HCT116 (cell line): Measurements from ENCODE around the gene DDR2. TPM values are rescaled to one million over a fixed set of nuclear protein-coding genes. Genes with fewer than 3 reads are reported as not detected.

Experiments
- ATAC-seq: fragments of 200-7000 bp; cut with Tn5 transposase; 2 replicates; pipeline ENCODE4 v1.9.1; 2020; ENCODE audit warnings: mild to moderate bottlenecking, moderate library complexity
- BruUV-seq: library from RNA; stranded (reverse); fragments of 400-500 nt; replicated peaks from 2 replicates; lab custom pipeline; 2021; lab: Mats Ljungman, UMichigan
- CTCF ChIA-PET: fragments of 300-600 bp; sonication (Branson Sonifier 250); formaldehyde crosslinking; loops from one replicate; lab custom pipeline; 2021; ENCODE audit warnings: antibody characterized with exemption; lab: Charles Lee
- POLR2A ChIA-PET: fragments of 300-600, 350-600 bp; sonication (Branson Sonifier 250); formaldehyde crosslinking; loops from one replicate; lab custom pipeline; 2021; ENCODE audit warnings: antibody characterized with exemption; lab: Charles Lee
- RAD21 ChIA-PET, 2 experiments: fragments of 300-600 bp; sonication (Branson Sonifier 250); formaldehyde crosslinking; loops; one replicate each; lab custom pipeline; 2023; ENCODE audit warnings: low total read pairs in 2 of 2; ENCODE audit not compliant: uncharacterized antibody in 2 of 2, unreplicated experiment in 2 of 2, low non-redundant PET in 1 of 2; lab: Charles Lee
- DNase-seq: peaks from one replicate; pipeline ENCODE4 v3.0.0-alpha.2; 2010; ENCODE audit warnings: low read depth, low spot score
- H2AFZ ChIP-seq: fragments of 200-600 bp; shearing (Covaris generic), sonication (generic); 2 replicates; pipeline ENCODE4 v1.6.1; 2017; ENCODE audit warnings: low read depth, mixed run types, mixed read lengths, antibody characterized with exemption, low read length; ENCODE audit not compliant: poor library complexity, severe bottlenecking
- H3K27ac ChIP-seq: 2 replicates; pipeline ENCODE4 v1.5.1; 2012; ENCODE audit warnings: low read depth, low read length
- H3K27me3 ChIP-seq: fragments of 200-600 bp; sonication (generic); 2 replicates; pipeline ENCODE4 v1.6.1; 2016; ENCODE audit warnings: mixed run types, low read length, mixed read lengths; ENCODE audit not compliant: insufficient read depth
- H3K36me3 ChIP-seq, 2 experiments: fragments of 200-500 bp in 1 of 2; fragments of 200-600 bp in 1 of 2; sonication (Bioruptor generic) in 1 of 2; sonication (generic) in 1 of 2; 2 replicates each; pipeline versions ENCODE4 v1.5.1 to v1.6.1; 2014 to 2016; ENCODE audit warnings: low read length in 2 of 2, inconsistent platforms in 1 of 2, mixed read lengths in 1 of 2, mixed run types in 1 of 2; ENCODE audit not compliant: insufficient read depth in 2 of 2, control insufficient read depth in 1 of 2
- H3K4me1 ChIP-seq, 2 experiments: fragments of 200-600 bp in 1 of 2; sonication (generic) in 1 of 2; 2 replicates each; pipeline versions ENCODE4 v1.5.1 to v1.6.1; 2012 to 2017; ENCODE audit warnings: low read length in 2 of 2, inconsistent platforms in 1 of 2, mild to moderate bottlenecking in 1 of 2, mixed read lengths in 1 of 2, mixed run types in 1 of 2, moderate library complexity in 1 of 2; ENCODE audit not compliant: insufficient read depth in 2 of 2, control insufficient read depth in 1 of 2
- H3K4me2 ChIP-seq: fragments of 200-600 bp; sonication (generic); 2 replicates; pipeline ENCODE4 v1.6.1; 2017; ENCODE audit warnings: mixed run types, low read length, mixed read lengths
- H3K4me3 ChIP-seq, 2 experiments: fragments of 200-600 bp in 1 of 2; sonication (generic) in 1 of 2; replicated peaks in 1 of 2; 2 replicates each; pipeline ENCODE4 v1.5.1; 2011 to 2016; ENCODE audit warnings: low read length in 2 of 2, control low read depth in 1 of 2, low read depth in 1 of 2, mild to moderate bottlenecking in 1 of 2, mixed read lengths in 1 of 2, mixed run types in 1 of 2
- H3K79me2 ChIP-seq: fragments of 200-600 bp; sonication (generic); 2 replicates; pipeline ENCODE4 v1.6.1; 2017; ENCODE audit warnings: mild to moderate bottlenecking, mixed run types, low read length, moderate library complexity, mixed read lengths; ENCODE audit not compliant: insufficient read depth
- H3K9ac ChIP-seq: fragments of 200-600 bp; sonication (generic); 2 replicates; pipeline ENCODE4 v1.6.1; 2016; ENCODE audit warnings: low read length, mixed read lengths
- H3K9me2 ChIP-seq: fragments of 200-600 bp; sonication (generic), shearing (Covaris generic); 2 replicates; pipeline ENCODE4 v1.6.1; 2017; ENCODE audit warnings: mixed run types, mild to moderate bottlenecking, moderate library complexity; ENCODE audit not compliant: insufficient read depth
- H3K9me3 ChIP-seq, 2 experiments: fragments of 200-500 bp in 1 of 2; fragments of 200-600 bp in 1 of 2; sonication (Bioruptor generic) in 1 of 2; sonication (generic) in 1 of 2; 2 replicates each; pipeline ENCODE4 v1.6.1; 2014 to 2017; ENCODE audit warnings: low read length in 2 of 2, mixed read lengths in 2 of 2, inconsistent platforms in 1 of 2, low read depth in 1 of 2, mild to moderate bottlenecking in 1 of 2, mixed run types in 1 of 2, moderate library complexity in 1 of 2; ENCODE audit not compliant: control insufficient read depth in 1 of 2, insufficient read depth in 1 of 2
- H4K20me1 ChIP-seq: fragments of 200-600 bp; sonication (generic), shearing (Covaris generic); 2 replicates; pipeline ENCODE4 v1.6.1; 2017; ENCODE audit warnings: mixed run types, mild to moderate bottlenecking, moderate library complexity; ENCODE audit not compliant: insufficient read depth
- ATF3 ChIP-seq: IDR thresholded peaks from 2 replicates; pipeline ENCODE4 v1.6.1; 2012
- CBX3 ChIP-seq: IDR thresholded peaks from 2 replicates; pipeline ENCODE4 v1.6.1; 2012; ENCODE audit warnings: low read depth
- CEBPB ChIP-seq: IDR thresholded peaks from 2 replicates; pipeline ENCODE4 v1.6.1; 2012; ENCODE audit warnings: low read depth
- CTCF ChIP-seq, 3 experiments: fragments of 200-600 bp in 1 of 3; sonication (generic) in 1 of 3; IDR thresholded peaks in 2 of 3; conservative IDR thresholded peaks in 1 of 3; 2 replicates each; pipeline ENCODE4 v1.5.1; 2012 to 2017; ENCODE audit warnings: low read depth in 2 of 3, low read length in 2 of 3, antibody characterized with exemption in 1 of 3, borderline replicate concordance in 1 of 3, control low read depth in 1 of 3, mild to moderate bottlenecking in 1 of 3, mixed read lengths in 1 of 3, mixed run types in 1 of 3, moderate library complexity in 1 of 3; ENCODE audit not compliant: insufficient read depth in 1 of 3
- EGR1 ChIP-seq: IDR thresholded peaks from 2 replicates; pipeline ENCODE4 v1.6.1; 2012; ENCODE audit warnings: low read depth
- ELF1 ChIP-seq: IDR thresholded peaks from 2 replicates; pipeline ENCODE4 v1.6.1; 2012; ENCODE audit warnings: low read depth, borderline replicate concordance
- EZH2 ChIP-seq: fragments of 200-600 bp; sonication (generic); IDR thresholded peaks from 2 replicates; pipeline ENCODE4 v1.6.1; 2017; ENCODE audit warnings: antibody characterized with exemption, mixed run types
- EZH2phosphoT487 ChIP-seq: fragments of 200-600 bp; IDR thresholded peaks from 2 replicates; pipeline ENCODE4 v1.6.1; 2018; ENCODE audit warnings: antibody characterized with exemption, borderline replicate concordance
- FOSL1 ChIP-seq: IDR thresholded peaks from 2 replicates; pipeline ENCODE4 v1.6.1; 2012; ENCODE audit warnings: low read depth
- JUND ChIP-seq: IDR thresholded peaks from 2 replicates; pipeline ENCODE4 v1.6.1; 2012
- POLR2AphosphoS5 ChIP-seq: IDR thresholded peaks from 2 replicates; pipeline ENCODE4 v1.6.1; 2011; ENCODE audit warnings: mild to moderate bottlenecking, low read depth, low read length, moderate library complexity
- RAD21 ChIP-seq: IDR thresholded peaks from 2 replicates; pipeline ENCODE4 v1.6.1; 2012; ENCODE audit warnings: low read depth, mild to moderate bottlenecking
- REST ChIP-seq: IDR thresholded peaks from 2 replicates; pipeline ENCODE4 v1.6.1; 2012; ENCODE audit warnings: low read depth
- SIN3A ChIP-seq: IDR thresholded peaks from 2 replicates; pipeline ENCODE4 v1.6.1; 2012; ENCODE audit warnings: low read depth
- SRF ChIP-seq: IDR thresholded peaks from 2 replicates; pipeline ENCODE4 v1.6.1; 2012; ENCODE audit warnings: low read depth
- YY1 ChIP-seq: IDR thresholded peaks from 2 replicates; pipeline ENCODE4 v1.6.1; 2011; ENCODE audit warnings: low read length, low read depth, moderate library complexity, mild to moderate bottlenecking; ENCODE audit not compliant: insufficient replicate concordance; ENCODE audit errors: extremely low read depth
- ZBTB33 ChIP-seq: IDR thresholded peaks from 2 replicates; pipeline ENCODE4 v1.6.1; 2011; ENCODE audit warnings: mild to moderate bottlenecking, low read length, moderate library complexity; ENCODE audit not compliant: insufficient replicate concordance; ENCODE audit errors: extremely low read depth
- ZFX ChIP-seq: fragments of 450-650 bp; IDR thresholded peaks from 2 replicates; pipeline ENCODE4 v1.6.1; 2017
- intact Hi-C: fragments of 100-400 bp; cut with micrococcal nuclease; formaldehyde crosslinking; loops from 2 replicates; pipeline ENCODE4 v1.10.0; 2022
- total RNA-seq: library from RNA; stranded (reverse); gene quantifications from one replicate; pipeline ENCODE4 v1.2.1, GENCODE V29; 2021; ENCODE audit not compliant: unreplicated experiment
- TF ChIP-seq, protein P1 (sequence below): IDR thresholded peaks from 2 replicates; pipeline ENCODE4 v1.6.1; 2012

DDR2 gene
- total RNA-seq, 1 experiment from 2014 or later, result 0.84 TPM

DNA sequence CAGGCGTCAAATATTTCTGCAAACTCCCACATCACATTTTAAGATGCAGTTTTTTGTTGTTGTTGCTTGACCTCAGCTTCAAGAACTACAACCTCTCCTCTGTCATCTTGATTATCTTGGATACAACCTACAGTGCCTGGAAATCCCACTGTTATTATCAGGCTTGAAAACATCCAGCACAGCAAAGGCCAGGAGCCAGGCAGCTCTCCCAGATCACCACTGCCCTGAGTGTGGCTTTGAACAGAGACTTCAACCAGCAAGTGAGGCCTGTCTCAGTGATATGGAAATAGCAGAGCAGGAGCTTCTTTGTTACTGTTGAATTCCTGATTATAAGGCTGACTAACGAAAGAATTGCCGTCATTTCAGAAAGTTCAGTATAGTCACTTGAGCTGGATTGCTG lies 200.2 kb downstream of the DDR2 start:
- TF ChIP-seq, protein P1, sequence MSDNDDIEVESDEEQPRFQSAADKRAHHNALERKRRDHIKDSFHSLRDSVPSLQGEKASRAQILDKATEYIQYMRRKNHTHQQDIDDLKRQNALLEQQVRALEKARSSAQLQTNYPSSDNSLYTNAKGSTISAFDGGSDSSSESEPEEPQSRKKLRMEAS, result no peak
- TF ChIP-seq JUND (no peak), EZH2phosphoT487 (no peak), ATF3 (no peak), EGR1 (no peak), YY1 (no peak), REST (no peak), ZFX (no peak), EZH2 (no peak), SRF (no peak), CBX3 (no peak), ELF1 (no peak), POLR2AphosphoS5 (no peak), CEBPB (no peak), CTCF (IDR thresholded peaks at IDR 0.05 in 2 of 3, conservative IDR thresholded peaks at IDR 0.05 in 1 of 3; ENCODE audit: borderline replicate concordance in 1 of 3, insufficient read depth in 1 of 3, low read depth in 2 of 3, low read length in 2 of 3) (no peak), ZBTB33 (no peak), FOSL1 (no peak), SIN3A (no peak), RAD21 (no peak)
- POLR2A ChIA-PET, result no interaction called here

More for the DNA sequence above, 200.2 kb downstream of the DDR2 start:
- no peaks in the 10 kb centered on the region for H3K36me3 ChIP-seq
- H3K9ac ChIP-seq, result no peak overlapping the region
- no peak for DNase-seq
- H3K4me3 ChIP-seq, result no peak overlapping the region
- no peaks in the 10 kb centered on the region for H3K79me2 ChIP-seq
- ChIA-PET CTCF (no interaction called here), RAD21 (no interaction called here)
- no peak overlapping the region for H2AFZ ChIP-seq
- BruUV-seq, result no TSS peak
- no peaks in the 10 kb centered on the region for H3K27me3 ChIP-seq
- H3K4me1 ChIP-seq, result no peaks in the 10 kb centered on the region
- no peaks in the 10 kb centered on the region for H4K20me1 ChIP-seq
- no peak for ATAC-seq
- H3K9me3 ChIP-seq, result no peaks in the 10 kb centered on the region
- H3K27ac ChIP-seq, result no peak overlapping the region
- no peak overlapping the region for H3K4me2 ChIP-seq
- intact Hi-C loops, result no loop called here
- no peaks in the 10 kb centered on the region for H3K9me2 ChIP-seq
